COLO668 (cell line): ENCODE results near the gene NKAIN1.

Source experiments
- DNase-seq: peaks from one replicate; lab custom pipeline; 2025; ENCODE audit not compliant: unreplicated experiment; lab: John Stamatoyannopoulos, UW

Gene NKAIN1

GRCh38 chr1:31234123-31234708 lies 5.5 kb downstream of the NKAIN1 start:
- DNase-seq, result no peak

- DNase-seq, result no peak
Observed at GRCh38 chr1:31232689-31233088, 7.0 kb downstream of the NKAIN1 start.

- no peak for DNase-seq
Observed at GRCh38 chr1:31231802-31232201, 7.9 kb downstream of the NKAIN1 start.

- no peak for DNase-seq
Observed at GRCh38 chr1:31230378-31230777, 9.3 kb downstream of the NKAIN1 start.

- no peak for DNase-seq
Observed at GRCh38 chr1:31228986-31229385, 10.7 kb downstream of the NKAIN1 start.

GRCh38 chr1:31227891-31228568 lies 11.7 kb downstream of the NKAIN1 start:
- peak; percentile 31 for DNase-seq

- DNase-seq, result no peak
Observed at GRCh38 chr1:31224068-31224467, 15.6 kb downstream of the NKAIN1 start.

GRCh38 chr1:31222176-31222575 lies 17.5 kb downstream of the NKAIN1 start:
- DNase-seq, result no peak

- no peak for DNase-seq
Observed at GRCh38 chr1:31221072-31221471, 18.6 kb downstream of the NKAIN1 start.

- no peak for DNase-seq
Observed at GRCh38 chr1:31219489-31219888, 20.2 kb downstream of the NKAIN1 start.

GRCh38 chr1:31218705-31219104 lies 21.0 kb downstream of the NKAIN1 start:
- no peak for DNase-seq

- peak; percentile 82 for DNase-seq
Observed at GRCh38 chr1:31216016-31216415, 23.7 kb downstream of the NKAIN1 start.

- no peak for DNase-seq
Observed at GRCh38 chr1:31215065-31215570, 24.6 kb downstream of the NKAIN1 start.

- no peak for DNase-seq
Observed at GRCh38 chr1:31214316-31215064, 25.2 kb downstream of the NKAIN1 start.

GRCh38 chr1:31208361-31208945 lies 31.2 kb downstream of the NKAIN1 start:
- no peak for DNase-seq

- DNase-seq, result no peak
Observed at GRCh38 chr1:31207569-31207968, 32.1 kb downstream of the NKAIN1 start.

GRCh38 chr1:31207046-31207445 lies 32.6 kb downstream of the NKAIN1 start:
- no peak for DNase-seq

- no peak for DNase-seq
Observed at GRCh38 chr1:31203215-31203614, 36.5 kb downstream of the NKAIN1 start.

- DNase-seq, result no peak
Observed at GRCh38 chr1:31201931-31202360, 37.7 kb downstream of the NKAIN1 start.

- DNase-seq, result no peak
Observed at GRCh38 chr1:31199949-31200348, 39.7 kb downstream of the NKAIN1 start.

GRCh38 chr1:31199236-31199790 lies 40.4 kb downstream of the NKAIN1 start:
- no peak for DNase-seq
